ENCODE measurements around the gene CARHSP1.

CARHSP1 gene

GRCh38 chr16:8831450-8831849 lies 37.4 kb downstream of the CARHSP1 start:
- no peaks in the 10 kb centered on the region for H3K4me1 ChIP-seq (ENCODE audit: control extremely low read depth in 1 of 4, control insufficient read depth in 4 of 4, insufficient read depth in 4 of 4, low read length in 3 of 4)
- 93% methylated on average over 8 of the region's 9 CpGs for WGBS (ENCODE audit: insufficient coverage)
- H3K4me3 ChIP-seq (ENCODE audit: control insufficient read depth in 1 of 7, extremely low read depth in 1 of 7, insufficient read depth in 4 of 7, low read depth in 2 of 7, low read length in 6 of 7): no peak overlapping the region
- no peaks in the 10 kb centered on the region for H3K9me3 ChIP-seq (ENCODE audit: control extremely low read depth in 1 of 5, control insufficient read depth in 4 of 5, insufficient read depth in 2 of 5, low read depth in 1 of 5, low read length in 4 of 5)
- POLR2A ChIA-PET: no interaction called here
- CTCF ChIA-PET: interaction anchor here (1.2 kb wide), 1 partner anchor 11 kb away, joined by 3 read pairs; no protein-coding TSS in a partner anchor
- H3K27me3 ChIP-seq (replicated peaks in 2 of 5; ENCODE audit: control insufficient read depth in 4 of 5, insufficient read depth in 5 of 5, low read length in 4 of 5): no peaks in the 10 kb centered on the region
- no peak for DNase-seq
- peaks cover 11 to 41% (median 33%) of the 10 kb centered on the region in 4 experiments for H3K36me3 ChIP-seq (ENCODE audit: control insufficient read depth in 4 of 4, insufficient read depth in 4 of 4, low read length in 3 of 4)
- H3K27ac ChIP-seq (ENCODE audit: insufficient read depth in 1 of 2, low read depth in 1 of 2, low read length in 2 of 2, poor library complexity in 1 of 2, severe bottlenecking in 2 of 2): no peak overlapping the region

GRCh38 chr16:8828541-8829165 lies 40.2 kb downstream of the CARHSP1 start:
- POLR2A ChIA-PET: interaction anchor here (0.6 kb wide), 1 partner anchor 58 kb away, joined by 3 read pairs; no protein-coding TSS in a partner anchor
- Histone ChIP-seq H3K4me3 (ENCODE audit: control insufficient read depth in 1 of 7, extremely low read depth in 1 of 7, insufficient read depth in 4 of 7, low read depth in 2 of 7, low read length in 6 of 7) (no peak overlapping the region), H3K36me3 (ENCODE audit: control insufficient read depth in 4 of 4, insufficient read depth in 4 of 4, low read length in 3 of 4) (peaks cover 11 to 53% (median 40%) of the 10 kb centered on the region in 4 experiments), H3K27ac (ENCODE audit: insufficient read depth in 1 of 2, low read depth in 1 of 2, low read length in 2 of 2, poor library complexity in 1 of 2, severe bottlenecking in 2 of 2) (no peak overlapping the region), H3K27me3 (replicated peaks in 2 of 5; ENCODE audit: control insufficient read depth in 4 of 5, insufficient read depth in 5 of 5, low read length in 4 of 5) (no peaks in the 10 kb centered on the region), H3K4me1 (ENCODE audit: control extremely low read depth in 1 of 4, control insufficient read depth in 4 of 4, insufficient read depth in 4 of 4, low read length in 3 of 4) (no peaks in the 10 kb centered on the region), H3K9me3 (ENCODE audit: control extremely low read depth in 1 of 5, control insufficient read depth in 4 of 5, insufficient read depth in 2 of 5, low read depth in 1 of 5, low read length in 4 of 5) (no peaks in the 10 kb centered on the region)
- 100% methylated on average over 5 of the region's 8 CpGs for WGBS (ENCODE audit: insufficient coverage)
- CTCF ChIA-PET: interaction anchor here (0.8 to 1.5 kb wide), 3 partner anchors 9 to 21 kb away, joined by 3 read pairs; no protein-coding TSS in a partner anchor
- DNase-seq: no peak

GRCh38 chr16:8826278-8826879 lies 42.4 kb downstream of the CARHSP1 start:
- 100% methylated on average over 1 of the region's 3 CpGs for WGBS (ENCODE audit: insufficient coverage)
- Histone ChIP-seq H3K27ac (ENCODE audit: insufficient read depth in 1 of 2, low read depth in 1 of 2, low read length in 2 of 2, poor library complexity in 1 of 2, severe bottlenecking in 2 of 2) (no peak overlapping the region), H3K4me1 (ENCODE audit: control extremely low read depth in 1 of 4, control insufficient read depth in 4 of 4, insufficient read depth in 4 of 4, low read length in 3 of 4) (no peaks in the 10 kb centered on the region), H3K36me3 (ENCODE audit: control insufficient read depth in 4 of 4, insufficient read depth in 4 of 4, low read length in 3 of 4) (peaks cover 2 to 57% (median 36%) of the 10 kb centered on the region in 4 experiments), H3K9me3 (ENCODE audit: control extremely low read depth in 1 of 5, control insufficient read depth in 4 of 5, insufficient read depth in 2 of 5, low read depth in 1 of 5, low read length in 4 of 5) (no peaks in the 10 kb centered on the region), H3K4me3 (ENCODE audit: control insufficient read depth in 1 of 7, extremely low read depth in 1 of 7, insufficient read depth in 4 of 7, low read depth in 2 of 7, low read length in 6 of 7) (no peak overlapping the region), H3K27me3 (replicated peaks in 2 of 5; ENCODE audit: control insufficient read depth in 4 of 5, insufficient read depth in 5 of 5, low read length in 4 of 5) (no peaks in the 10 kb centered on the region)
- POLR2A ChIA-PET: no interaction called here
- CTCF ChIA-PET: no interaction called here
- no peak for DNase-seq

GRCh38 chr16:8822403-8822802 lies 46.4 kb downstream of the CARHSP1 start:
- DNase-seq: no peak
- CTCF ChIA-PET: no interaction called here
- H3K9me3 ChIP-seq (ENCODE audit: control extremely low read depth in 1 of 5, control insufficient read depth in 4 of 5, insufficient read depth in 2 of 5, low read depth in 1 of 5, low read length in 4 of 5): no peaks in the 10 kb centered on the region
- no peaks in the 10 kb centered on the region for H3K27me3 ChIP-seq (replicated peaks in 2 of 5; ENCODE audit: control insufficient read depth in 4 of 5, insufficient read depth in 5 of 5, low read length in 4 of 5)
- H3K4me3 ChIP-seq (ENCODE audit: control insufficient read depth in 1 of 7, extremely low read depth in 1 of 7, insufficient read depth in 4 of 7, low read depth in 2 of 7, low read length in 6 of 7): no peak overlapping the region
- H3K27ac ChIP-seq (ENCODE audit: insufficient read depth in 1 of 2, low read depth in 1 of 2, low read length in 2 of 2, poor library complexity in 1 of 2, severe bottlenecking in 2 of 2): no peak overlapping the region
- POLR2A ChIA-PET: no interaction called here
- no peaks in the 10 kb centered on the region for H3K4me1 ChIP-seq (ENCODE audit: control extremely low read depth in 1 of 4, control insufficient read depth in 4 of 4, insufficient read depth in 4 of 4, low read length in 3 of 4)
- WGBS (ENCODE audit: insufficient coverage): 100% methylated on average over 1 of the region's 3 CpGs
- H3K36me3 ChIP-seq (ENCODE audit: control insufficient read depth in 4 of 4, insufficient read depth in 4 of 4, low read length in 3 of 4): peaks cover 10 to 62% (median 34%) of the 10 kb centered on the region in 4 experiments

GRCh38 chr16:8819411-8820034 lies 49.3 kb downstream of the CARHSP1 start:
- ChIA-PET CTCF (interaction anchor here (0.7 to 1.4 kb wide), 4 partner anchors 9 to 67 kb away, joined by 3 read pairs; no protein-coding TSS in a partner anchor), POLR2A (no interaction called here)
- Histone ChIP-seq H3K36me3 (ENCODE audit: control insufficient read depth in 4 of 4, insufficient read depth in 4 of 4, low read length in 3 of 4) (peaks cover 10 to 73% (median 43%) of the 10 kb centered on the region in 4 experiments), H3K4me1 (ENCODE audit: control extremely low read depth in 1 of 4, control insufficient read depth in 4 of 4, insufficient read depth in 4 of 4, low read length in 3 of 4) (peaks cover 0 to 3% (median 0%) of the 10 kb centered on the region in 4 experiments), H3K27ac (ENCODE audit: insufficient read depth in 1 of 2, low read depth in 1 of 2, low read length in 2 of 2, poor library complexity in 1 of 2, severe bottlenecking in 2 of 2) (no peak overlapping the region), H3K9me3 (ENCODE audit: control extremely low read depth in 1 of 5, control insufficient read depth in 4 of 5, insufficient read depth in 2 of 5, low read depth in 1 of 5, low read length in 4 of 5) (no peaks in the 10 kb centered on the region), H3K4me3 (ENCODE audit: control insufficient read depth in 1 of 7, extremely low read depth in 1 of 7, insufficient read depth in 4 of 7, low read depth in 2 of 7, low read length in 6 of 7) (no peak overlapping the region), H3K27me3 (replicated peaks in 2 of 5; ENCODE audit: control insufficient read depth in 4 of 5, insufficient read depth in 5 of 5, low read length in 4 of 5) (no peaks in the 10 kb centered on the region)
- DNase-seq: no peak
- WGBS (ENCODE audit: insufficient coverage): no CpG with 5 or more reads among the region's 6 CpGs

GRCh38 chr16:8818504-8819270 lies 50.1 kb downstream of the CARHSP1 start:
- no peaks in the 10 kb centered on the region for H3K9me3 ChIP-seq (ENCODE audit: control extremely low read depth in 1 of 5, control insufficient read depth in 4 of 5, insufficient read depth in 2 of 5, low read depth in 1 of 5, low read length in 4 of 5)
- H3K27ac ChIP-seq (ENCODE audit: insufficient read depth in 1 of 2, low read depth in 1 of 2, low read length in 2 of 2, poor library complexity in 1 of 2, severe bottlenecking in 2 of 2): no peak overlapping the region
- H3K36me3 ChIP-seq (ENCODE audit: control insufficient read depth in 4 of 4, insufficient read depth in 4 of 4, low read length in 3 of 4): peaks cover 14 to 74% (median 44%) of the 10 kb centered on the region in 4 experiments
- DNase-seq: no peak
- H3K4me1 ChIP-seq (ENCODE audit: control extremely low read depth in 1 of 4, control insufficient read depth in 4 of 4, insufficient read depth in 4 of 4, low read length in 3 of 4): peaks cover 0 to 3% (median 0%) of the 10 kb centered on the region in 4 experiments
- no peaks in the 10 kb centered on the region for H3K27me3 ChIP-seq (replicated peaks in 2 of 5; ENCODE audit: control insufficient read depth in 4 of 5, insufficient read depth in 5 of 5, low read length in 4 of 5)
- ChIA-PET CTCF (interaction anchor here (1.4 kb wide), 1 partner anchor 68 kb away, joined by 3 read pairs; no protein-coding TSS in a partner anchor), POLR2A (no interaction called here)
- no peak overlapping the region for H3K4me3 ChIP-seq (ENCODE audit: control insufficient read depth in 1 of 7, extremely low read depth in 1 of 7, insufficient read depth in 4 of 7, low read depth in 2 of 7, low read length in 6 of 7)
- WGBS (ENCODE audit: insufficient coverage): 81% methylated on average over 4 of the region's 10 CpGs
